Endodermal cell (in vitro differentiated cells): ENCODE measurements around the gene LHPP. TPM values are rescaled to one million over a fixed set of nuclear protein-coding genes. Genes with fewer than 3 reads are reported as not detected.

Source experiments
- DNase-seq: peaks from one replicate; pipeline ENCODE4 v3.0.0-alpha.2; 2017
- H3K27ac ChIP-seq: 2 replicates; pipeline ENCODE4 v1.5.1; 2013; ENCODE audit warnings: mild to moderate bottlenecking, low read depth, low read length, moderate library complexity
- H3K27me3 ChIP-seq: 2 replicates; pipeline ENCODE4 v1.6.1; 2013; ENCODE audit warnings: mild to moderate bottlenecking, low read length, moderate library complexity; ENCODE audit not compliant: insufficient read depth, control insufficient read depth, poor library complexity, severe bottlenecking
- H3K36me3 ChIP-seq: 2 replicates; pipeline ENCODE4 v1.7.0; 2013; ENCODE audit warnings: mild to moderate bottlenecking, low read length, moderate library complexity; ENCODE audit not compliant: control insufficient read depth, insufficient read depth
- H3K4me1 ChIP-seq: one replicate; pipeline ENCODE4 v1.7.0; 2013; ENCODE audit warnings: low read length; ENCODE audit not compliant: control insufficient read depth, insufficient read depth
- H3K4me3 ChIP-seq: 2 replicates; pipeline ENCODE4 v1.5.1; 2013; ENCODE audit warnings: mild to moderate bottlenecking, low read length, moderate library complexity
- H3K9ac ChIP-seq: 2 replicates; pipeline ENCODE4 v1.6.1; 2013; ENCODE audit warnings: mild to moderate bottlenecking, low read length, moderate library complexity; ENCODE audit not compliant: poor library complexity, severe bottlenecking; ENCODE audit errors: extremely low read depth
- H3K9me3 ChIP-seq: 2 replicates; pipeline ENCODE4 v1.6.1; 2013; ENCODE audit warnings: mild to moderate bottlenecking, low read length, moderate library complexity; ENCODE audit not compliant: control insufficient read depth
- H3K27ac Mint-ChIP-seq: 2 replicates; pipeline ENCODE4 v1.8.0; 2020; ENCODE audit warnings: mixed read lengths
- H3K27me3 Mint-ChIP-seq: 2 replicates; pipeline ENCODE4 v1.8.0; 2021; ENCODE audit warnings: mild to moderate bottlenecking, mixed read lengths; ENCODE audit not compliant: insufficient read depth
- H3K36me3 Mint-ChIP-seq: 2 replicates; pipeline ENCODE4 v1.8.0; 2020; ENCODE audit warnings: low read depth, mixed read lengths
- H3K4me1 Mint-ChIP-seq: 2 replicates; pipeline ENCODE4 v1.8.0; 2020; ENCODE audit warnings: mixed read lengths
- H3K4me3 Mint-ChIP-seq: 2 replicates; pipeline ENCODE4 v1.8.0; 2020; ENCODE audit warnings: mild to moderate bottlenecking, moderate library complexity, mixed read lengths
- H3K9me3 Mint-ChIP-seq: 2 replicates; pipeline ENCODE4 v1.8.0; 2020; ENCODE audit warnings: mild to moderate bottlenecking, mixed read lengths
- CTCF ChIP-seq: fragments of 200-600 bp; sonication (generic); conservative IDR thresholded peaks from 2 replicates; pipeline ENCODE4 v1.5.0; 2021; ENCODE audit warnings: antibody characterized with exemption, mild to moderate bottlenecking
- WGBS, 2 experiments: methylation state at CpG; one replicate each; pipeline versions ENCODE4 v1.1.5 to v1.1.7; 2013; ENCODE audit warnings: missing lambda C conversion rate in 2 of 2, mixed read lengths in 1 of 2; ENCODE audit not compliant: insufficient coverage in 1 of 2, insufficient read length in 1 of 2; 5-methylcytosine and 5-hydroxymethylcytosine counted together
- total RNA-seq, 2 donors: library from RNA; stranded (reverse); fragmentation: NEBNext Ultra II Directional in 1 of 2; extraction: Animal tissue kit (Norgen Biotek cat#: 25700) in 1 of 2; gene quantifications; 2 replicates in 1 of 2; 3 replicates in 1 of 2; pipeline ENCODE4 v1.2.1, GENCODE V29; 2021

The LHPP gene
- total RNA-seq, 2 donors from 2014 or later: 23.3 to 24.8 TPM

- Mint-ChIP-seq H3K4me3 (peak overlapping the region; percentile 71), H3K9me3 (no peaks in the 10 kb centered on the region), H3K27ac (peak overlapping the region; percentile 84), H3K4me1 (peaks cover 6% of the 10 kb centered on the region), H3K36me3 (peaks cover 2% of the 10 kb centered on the region), H3K27me3 (peaks cover 9% of the 10 kb centered on the region)
- Histone ChIP-seq H3K9me3 (no peaks in the 10 kb centered on the region), H3K4me3 (peak overlapping the region; percentile 81), H3K27ac (no peak overlapping the region), H3K36me3 (no peaks in the 10 kb centered on the region), H3K4me1 (no peaks in the 10 kb centered on the region), H3K27me3 (no peaks in the 10 kb centered on the region), H3K9ac (no peak overlapping the region)
- no peak for TF ChIP-seq CTCF
- WGBS, 2 experiments: 81 to 94% methylated on average over 7 of the region's 8 CpGs
- DNase-seq: no peak
Observed at GRCh38 chr10:124462348-124462695, 699 bp downstream of the LHPP start.

GRCh38 chr10:124464028-124464965 is 2.7 kb downstream of the LHPP start:
- no peak for DNase-seq
- H3K27ac Mint-ChIP-seq: no peak overlapping the region
- H3K27me3 Mint-ChIP-seq: no peaks in the 10 kb centered on the region
- H3K27ac ChIP-seq: no peak overlapping the region
- WGBS, 2 experiments: 79 to 83% methylated on average over 7 to 9 of the region's 9 CpGs
- TF ChIP-seq CTCF: no peak
- peaks cover 6% of the 10 kb centered on the region for H3K4me1 Mint-ChIP-seq
- H3K4me3 Mint-ChIP-seq: no peak overlapping the region
- H3K9me3 ChIP-seq: no peaks in the 10 kb centered on the region
- no peak overlapping the region for H3K9ac ChIP-seq
- H3K9me3 Mint-ChIP-seq: no peaks in the 10 kb centered on the region
- no peaks in the 10 kb centered on the region for H3K36me3 ChIP-seq
- H3K4me1 ChIP-seq: no peaks in the 10 kb centered on the region
- no peaks in the 10 kb centered on the region for H3K27me3 ChIP-seq
- H3K36me3 Mint-ChIP-seq: peaks cover 2% of the 10 kb centered on the region
- H3K4me3 ChIP-seq: no peak overlapping the region

DNA sequence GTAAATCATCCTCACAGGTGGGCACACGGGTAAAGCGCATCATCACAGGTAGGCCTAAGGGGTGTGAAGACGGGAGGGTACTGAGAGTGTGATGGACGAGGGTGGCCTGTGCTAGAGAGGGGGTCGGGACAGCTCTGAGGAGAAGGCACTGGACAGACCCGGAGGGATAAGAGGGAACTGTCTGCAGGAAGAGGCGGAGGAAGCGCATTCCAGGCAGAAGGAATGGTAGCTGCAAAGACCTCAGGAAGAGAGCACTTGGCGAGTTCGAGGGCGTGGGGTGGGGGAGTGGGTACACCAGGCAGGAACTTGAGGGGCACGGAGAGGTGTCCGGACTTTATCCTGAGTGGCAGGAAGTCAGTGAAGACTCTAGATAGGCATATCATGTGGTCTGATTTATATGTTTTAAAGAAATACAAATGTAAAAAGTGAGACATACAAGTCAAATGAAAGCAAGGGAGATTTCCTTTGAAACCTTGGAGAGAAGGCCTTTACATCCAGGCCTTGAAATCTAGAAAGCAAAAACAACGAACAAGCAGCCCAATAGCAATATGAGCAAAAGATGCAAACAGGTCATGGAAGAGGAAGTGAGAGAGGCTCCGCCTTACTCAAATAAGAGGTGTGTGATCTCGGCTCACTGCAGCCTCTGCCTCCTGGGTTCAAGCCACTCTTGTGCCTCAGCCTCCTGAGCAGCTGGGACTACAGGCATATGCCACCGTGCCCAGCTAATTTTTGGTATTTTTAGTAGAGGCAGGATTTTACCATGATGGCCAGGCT is 3.6 kb downstream of the LHPP start:
- Mint-ChIP-seq H3K27me3 (no peaks in the 10 kb centered on the region), H3K4me1 (peaks cover 6% of the 10 kb centered on the region), H3K4me3 (no peak overlapping the region), H3K27ac (no peak overlapping the region), H3K36me3 (peaks cover 2% of the 10 kb centered on the region), H3K9me3 (no peaks in the 10 kb centered on the region)
- Histone ChIP-seq H3K4me3 (no peak overlapping the region), H3K9me3 (no peaks in the 10 kb centered on the region), H3K27ac (no peak overlapping the region), H3K4me1 (no peaks in the 10 kb centered on the region), H3K9ac (no peak overlapping the region), H3K36me3 (no peaks in the 10 kb centered on the region), H3K27me3 (no peaks in the 10 kb centered on the region)
- WGBS, 2 experiments: 82% methylated on average over 17 of the region's 17 CpGs
- DNase-seq: peak; percentile 47
- no peak for TF ChIP-seq CTCF
